ENCODE measurements around the gene SLC6A17. TPM values are rescaled to one million over a fixed set of nuclear protein-coding genes. Genes with fewer than 3 reads are reported as not detected.
A peak's percentile ranks its signal among the peaks of the same experiment; 100 is the strongest.

The SLC6A17 gene
- total and polyA plus RNA-seq, 12 donors = 0.04 to 6.9 (median 1.4) TPM; not detected in 1

DNA sequence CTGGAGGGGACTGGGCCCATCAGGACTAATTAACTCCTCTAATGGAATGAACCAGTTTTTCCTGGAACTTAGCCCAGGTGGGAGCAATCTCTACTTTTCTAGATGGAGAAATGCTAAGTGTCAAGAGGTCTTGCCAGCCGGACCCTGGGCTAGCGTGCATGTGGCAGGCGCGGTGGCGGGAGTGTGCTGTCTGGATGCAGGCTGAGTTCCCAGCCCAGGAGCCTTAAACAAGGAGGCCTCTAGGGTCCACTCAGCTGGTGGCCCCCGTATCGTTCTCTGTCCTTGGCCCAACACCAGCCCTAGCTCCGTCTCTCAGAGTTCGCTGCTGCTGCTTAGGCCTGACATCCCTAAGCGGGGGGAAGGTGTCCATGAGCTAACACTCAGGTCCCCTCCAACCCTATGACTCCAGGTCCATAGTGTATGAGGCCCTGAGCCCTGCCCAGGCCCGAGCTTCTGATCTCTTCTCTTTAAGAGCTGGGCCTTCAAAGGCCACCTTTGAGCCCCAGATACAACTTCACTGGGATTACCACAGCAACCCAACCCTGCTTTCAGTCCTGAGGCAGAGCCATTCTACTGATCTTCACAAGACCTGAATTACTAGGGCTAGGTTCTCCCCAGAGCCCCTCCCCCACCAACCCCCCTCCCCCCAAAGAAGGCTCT is 56.1 kb downstream of the SLC6A17 start:
- no peak for DNase-seq
- Histone ChIP-seq H3K36me3 (replicated peaks in 1 of 2) (no peaks in the 10 kb centered on the region), H3K9me3 (replicated peaks in 1 of 3) (no peaks in the 10 kb centered on the region), H3K27me3 (no peaks in the 10 kb centered on the region), H3K4me1 (replicated peaks in 1 of 2) (peaks cover 7 to 18% of the 10 kb centered on the region in 2 donors), H3K4me3 (no peak overlapping the region), H3K27ac (no peak overlapping the region)
- intact Hi-C loops (cut with DNase I) = loop anchor here (2.0 to 10.0 kb wide), 2 partner anchors 106 to 288 kb away; no protein-coding TSS in a partner anchor
- WGBS, 4 donors = 86 to 90% (median 89%) methylated on average over 5 to 11 of the region's 11 CpGs
- TF ChIP-seq POLR2A (IDR thresholded peaks at IDR 0.05) = no peak
- TF ChIP-seq, protein P1, sequence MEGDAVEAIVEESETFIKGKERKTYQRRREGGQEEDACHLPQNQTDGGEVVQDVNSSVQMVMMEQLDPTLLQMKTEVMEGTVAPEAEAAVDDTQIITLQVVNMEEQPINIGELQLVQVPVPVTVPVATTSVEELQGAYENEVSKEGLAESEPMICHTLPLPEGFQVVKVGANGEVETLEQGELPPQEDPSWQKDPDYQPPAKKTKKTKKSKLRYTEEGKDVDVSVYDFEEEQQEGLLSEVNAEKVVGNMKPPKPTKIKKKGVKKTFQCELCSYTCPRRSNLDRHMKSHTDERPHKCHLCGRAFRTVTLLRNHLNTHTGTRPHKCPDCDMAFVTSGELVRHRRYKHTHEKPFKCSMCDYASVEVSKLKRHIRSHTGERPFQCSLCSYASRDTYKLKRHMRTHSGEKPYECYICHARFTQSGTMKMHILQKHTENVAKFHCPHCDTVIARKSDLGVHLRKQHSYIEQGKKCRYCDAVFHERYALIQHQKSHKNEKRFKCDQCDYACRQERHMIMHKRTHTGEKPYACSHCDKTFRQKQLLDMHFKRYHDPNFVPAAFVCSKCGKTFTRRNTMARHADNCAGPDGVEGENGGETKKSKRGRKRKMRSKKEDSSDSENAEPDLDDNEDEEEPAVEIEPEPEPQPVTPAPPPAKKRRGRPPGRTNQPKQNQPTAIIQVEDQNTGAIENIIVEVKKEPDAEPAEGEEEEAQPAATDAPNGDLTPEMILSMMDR (IDR thresholded peaks at IDR 0.05) = no peak

DNA sequence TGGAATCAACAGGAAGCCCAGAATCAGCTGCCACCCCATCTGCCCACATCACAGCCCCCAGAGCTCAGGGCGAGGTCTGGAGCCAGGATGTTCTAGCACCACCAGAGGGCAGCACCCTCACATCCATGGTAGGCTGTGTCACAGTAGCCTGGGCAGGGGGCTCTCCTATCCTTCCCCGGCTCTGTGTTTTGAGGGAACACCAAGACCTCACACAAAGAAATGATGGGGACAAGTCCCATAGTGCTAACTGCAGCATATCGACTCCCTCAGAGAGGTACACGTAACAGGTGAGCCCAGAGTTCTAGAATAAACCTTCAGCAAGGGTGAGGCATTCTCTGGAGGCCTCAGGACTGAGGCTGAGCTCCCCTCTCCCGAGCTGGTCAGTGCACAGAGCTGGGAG is 57.5 kb downstream of the SLC6A17 start:
- Histone ChIP-seq H3K9me3 (replicated peaks in 1 of 3) (no peaks in the 10 kb centered on the region), H3K27me3 (no peaks in the 10 kb centered on the region), H3K27ac (no peak overlapping the region), H3K4me3 (no peak overlapping the region), H3K4me1 (replicated peaks in 1 of 2) (peaks cover 10 to 30% of the 10 kb centered on the region in 2 donors), H3K36me3 (replicated peaks in 1 of 2) (no peaks in the 10 kb centered on the region)
- peak; percentile 45 to 87 (median 74) for DNase-seq
- TF ChIP-seq, protein P1 (IDR thresholded peaks at IDR 0.05) = peak; percentile 74 to 94 (median 92)
- TF ChIP-seq POLR2A (IDR thresholded peaks at IDR 0.05) = no peak
- WGBS, 4 donors = 18 to 25% (median 24%) methylated on average over 4 to 5 of the region's 5 CpGs
- intact Hi-C loops (cut with DNase I) = loop anchor here (2.0 to 10.0 kb wide), 2 partner anchors 105 to 287 kb away; no protein-coding TSS in a partner anchor

DNA sequence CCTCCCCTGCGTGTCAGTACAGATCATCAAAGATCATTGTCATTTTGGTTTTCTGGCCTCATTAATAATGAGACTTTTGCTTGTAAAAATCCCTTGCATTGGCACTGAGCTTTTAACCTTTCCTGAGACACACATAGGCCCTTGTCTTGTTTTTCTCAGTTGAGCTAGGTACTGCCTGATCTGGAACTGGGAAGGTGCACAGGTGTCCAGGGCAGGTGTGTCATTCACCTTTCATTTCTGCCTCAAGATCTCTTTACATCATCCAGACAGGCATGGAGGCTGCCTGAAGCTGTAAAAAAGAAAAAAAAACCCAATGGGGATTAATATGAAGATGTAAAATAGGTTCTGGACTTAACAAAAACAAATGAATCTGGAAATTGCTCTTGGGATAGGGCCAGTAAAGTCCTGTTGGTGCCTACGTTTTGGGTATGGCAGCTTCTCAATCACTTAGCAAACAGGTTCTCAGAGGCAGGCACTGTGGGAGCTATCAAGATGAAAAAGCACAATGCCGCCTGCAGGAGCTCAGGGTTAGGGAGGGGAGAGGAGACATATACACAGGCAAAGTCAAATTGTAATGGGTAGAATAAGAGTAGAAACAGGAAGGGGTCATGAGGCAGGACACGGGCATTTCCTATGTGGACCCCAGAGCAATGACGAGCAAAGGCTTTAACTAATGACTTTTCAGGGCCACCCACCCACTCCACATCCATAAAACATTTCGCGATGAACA is 58.8 kb downstream of the SLC6A17 start:
- TF ChIP-seq POLR2A (IDR thresholded peaks at IDR 0.05) = no peak
- TF ChIP-seq, protein P1 (IDR thresholded peaks at IDR 0.05) = no peak
- no peaks in the 10 kb centered on the region for H3K36me3 ChIP-seq (replicated peaks in 1 of 2)
- intact Hi-C loops (cut with DNase I) = loop anchor here (10.0 kb wide), 1 partner anchor 286 kb away; no protein-coding TSS in a partner anchor
- no peaks in the 10 kb centered on the region for H3K9me3 ChIP-seq (replicated peaks in 1 of 3)
- peaks cover 10 to 31% of the 10 kb centered on the region in 2 donors for H3K4me1 ChIP-seq (replicated peaks in 1 of 2)
- peak overlapping the region in 3 of 4 donors; percentile 44 to 89 (median 51) for H3K4me3 ChIP-seq
- peak overlapping the region in 4 of 5 donors; percentile 58 to 94 (median 85) for H3K27ac ChIP-seq
- no peaks in the 10 kb centered on the region for H3K27me3 ChIP-seq
- DNase-seq = no peak
- WGBS, 4 donors = 35 to 43% (median 40%) methylated on average over 7 of the region's 7 CpGs

Measured in adrenal gland (tissue), 12 donors.